ENCODE measurements around the gene MYOZ2.

DNA sequence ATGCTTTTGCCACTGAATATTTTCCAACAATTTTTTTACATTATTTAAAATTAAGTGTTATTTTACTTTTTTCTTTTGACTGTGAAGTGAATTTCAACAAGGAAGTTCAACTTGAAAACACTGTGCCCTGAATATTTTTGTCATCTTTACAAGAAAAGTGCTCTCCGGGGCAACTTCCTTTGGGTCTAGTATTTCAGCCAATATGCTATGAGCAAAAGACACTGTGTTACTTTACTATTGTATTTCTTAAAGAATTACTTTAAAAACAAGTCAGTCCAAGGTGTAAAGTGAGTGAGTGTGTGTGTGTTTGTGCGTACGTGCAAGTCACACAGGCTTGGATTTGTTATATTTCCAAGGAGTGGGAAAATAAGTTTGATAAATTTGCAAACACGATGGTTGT lies 69.3 kb downstream of the MYOZ2 start:
- TF ChIP-seq, protein P1, sequence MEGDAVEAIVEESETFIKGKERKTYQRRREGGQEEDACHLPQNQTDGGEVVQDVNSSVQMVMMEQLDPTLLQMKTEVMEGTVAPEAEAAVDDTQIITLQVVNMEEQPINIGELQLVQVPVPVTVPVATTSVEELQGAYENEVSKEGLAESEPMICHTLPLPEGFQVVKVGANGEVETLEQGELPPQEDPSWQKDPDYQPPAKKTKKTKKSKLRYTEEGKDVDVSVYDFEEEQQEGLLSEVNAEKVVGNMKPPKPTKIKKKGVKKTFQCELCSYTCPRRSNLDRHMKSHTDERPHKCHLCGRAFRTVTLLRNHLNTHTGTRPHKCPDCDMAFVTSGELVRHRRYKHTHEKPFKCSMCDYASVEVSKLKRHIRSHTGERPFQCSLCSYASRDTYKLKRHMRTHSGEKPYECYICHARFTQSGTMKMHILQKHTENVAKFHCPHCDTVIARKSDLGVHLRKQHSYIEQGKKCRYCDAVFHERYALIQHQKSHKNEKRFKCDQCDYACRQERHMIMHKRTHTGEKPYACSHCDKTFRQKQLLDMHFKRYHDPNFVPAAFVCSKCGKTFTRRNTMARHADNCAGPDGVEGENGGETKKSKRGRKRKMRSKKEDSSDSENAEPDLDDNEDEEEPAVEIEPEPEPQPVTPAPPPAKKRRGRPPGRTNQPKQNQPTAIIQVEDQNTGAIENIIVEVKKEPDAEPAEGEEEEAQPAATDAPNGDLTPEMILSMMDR (IDR thresholded peaks at IDR 0.05; ENCODE audit: borderline replicate concordance, extremely low read depth, low read length, poor library complexity, severe bottlenecking) = no peak
- no peak for TF ChIP-seq EZH2 (IDR thresholded peaks at IDR 0.05; ENCODE audit: borderline replicate concordance, low read depth, low read length, severe bottlenecking)

Data from DND-41 (cell line).